ENCODE results near the gene POLR1B.
"Not testable (repeated sequence)": the region's sequence is repeated elsewhere in the genome, so short reads cannot be mapped to it uniquely, and the experiment has no call there.

POLR1B gene

GRCh38 chr2:112542123-112542983 is at the start of gene POLR1B:
Gene POLR1B (plus strand): TSS chr2:112542465. CDS start chr2:112542495, 30 bp downstream.
- peak; percentile 94 for DNase-seq

- DNase-seq: no peak
These were observed 49.2 kb upstream of the POLR1B start for GRCh38 chr2:112493048-112493447.

GRCh38 chr2:112493858-112494648 is 48.2 kb upstream of the POLR1B start:
- DNase-seq: peak; percentile 19

- no peak for DNase-seq
These were observed 47.4 kb upstream of the POLR1B start for GRCh38 chr2:112494828-112495227.

- not testable (repeated sequence) for DNase-seq
These were observed 46.4 kb upstream of the POLR1B start for GRCh38 chr2:112495878-112496277.

GRCh38 chr2:112500850-112501484 is 41.3 kb upstream of the POLR1B start:
- peak; percentile 87 for DNase-seq

GRCh38 chr2:112509239-112509998 is 32.8 kb upstream of the POLR1B start:
- DNase-seq: not testable (repeated sequence)

- DNase-seq: no peak
These were observed 25.5 kb upstream of the POLR1B start for GRCh38 chr2:112516801-112517200.

GRCh38 chr2:112518807-112519206 is 23.5 kb upstream of the POLR1B start:
- DNase-seq: peak; percentile 40

- DNase-seq: peak; percentile 33
These were observed 22.8 kb upstream of the POLR1B start for GRCh38 chr2:112519506-112519905.

GRCh38 chr2:112520234-112520783 is 22.0 kb upstream of the POLR1B start:
- DNase-seq: peak; percentile 66

- DNase-seq: no peak
These were observed 18.9 kb upstream of the POLR1B start for GRCh38 chr2:112523291-112523777.

GRCh38 chr2:112524276-112524675 is 18.0 kb upstream of the POLR1B start:
- not testable (repeated sequence) for DNase-seq

- DNase-seq: no peak
These were observed 13.7 kb upstream of the POLR1B start for GRCh38 chr2:112528541-112528940.

- DNase-seq: no peak
These were observed 12.5 kb upstream of the POLR1B start for GRCh38 chr2:112529757-112530156.

- no peak for DNase-seq
These were observed 11.5 kb upstream of the POLR1B start for GRCh38 chr2:112530728-112531127.

- no peak for DNase-seq
These were observed 7.4 kb upstream of the POLR1B start for GRCh38 chr2:112534826-112535225.

- not testable (repeated sequence) for DNase-seq
These were observed 5.6 kb upstream of the POLR1B start for GRCh38 chr2:112536665-112537064.

GRCh38 chr2:112539306-112539705 is 3.0 kb upstream of the POLR1B start:
- DNase-seq: no peak

- DNase-seq: peak; percentile 11
These were observed 1.4 kb upstream of the POLR1B start for GRCh38 chr2:112540906-112541305.

GRCh38 chr2:112541315-112542122 is 746 bp upstream of the POLR1B start:
- peak; percentile 92 for DNase-seq

Data from hematopoietic multipotent progenitor cell treated with erythropoietin and hydrocortisone succinate and interleukin-3 and kit ligand, for 4 days (in vitro differentiated cells).